Gastroesophageal sphincter (tissue), 4 donors: ENCODE measurements around the gene MYRIP. TPM values are rescaled to one million over a fixed set of nuclear protein-coding genes. Genes with fewer than 3 reads are reported as not detected.
A peak's percentile ranks its signal among the peaks of the same experiment; 100 is the strongest.

Experiments used
- ATAC-seq: fragments of 150-250 bp; one replicate; pipeline ENCODE4 v1.9.1; 2016; ENCODE audit warnings: mild to moderate bottlenecking, moderate library complexity
- H3K27ac ChIP-seq, 4 donors: fragments of 200-600 bp; sonication (generic) in 3 of 4; 1 replicate in 3 of 4; 2 replicates in 1 of 4; pipeline ENCODE4 v1.5.1; 2016 to 2019
- H3K27me3 ChIP-seq: fragments of 200-600 bp; sonication (generic); one replicate; pipeline ENCODE4 v1.5.1; 2019
- H3K36me3 ChIP-seq, 2 donors: fragments of 200-600 bp; sonication (generic); one replicate each; pipeline ENCODE4 v1.5.1; 2019; ENCODE audit warnings: control low read depth in 1 of 2
- H3K4me1 ChIP-seq, 3 donors: fragments of 200-600 bp; sonication (generic); 1 replicate in 2 of 3; 2 replicates in 1 of 3; pipeline ENCODE4 v1.5.1; 2016 to 2019; ENCODE audit warnings: control low read depth in 2 of 3
- H3K4me3 ChIP-seq, 2 donors: fragments of 200-600 bp; sonication (generic); one replicate each; pipeline ENCODE4 v1.5.1; 2019; ENCODE audit warnings: mild to moderate bottlenecking in 1 of 2, moderate library complexity in 1 of 2
- H3K9me3 ChIP-seq, 3 donors: fragments of 200-600 bp; sonication (generic); one replicate each; pipeline ENCODE4 v1.5.1; 2017 to 2019; ENCODE audit warnings: control low read depth in 2 of 3
- CTCF ChIP-seq, 4 experiments: fragments of 200-600 bp in 2 of 4; fragments of 450-650 bp in 2 of 4; sonication (generic) in 1 of 4; IDR thresholded peaks; one replicate each; pipeline ENCODE4 v1.5.1; 2017 to 2019; ENCODE audit warnings: antibody characterized with exemption in 4 of 4, mild to moderate bottlenecking in 2 of 4, moderate library complexity in 2 of 4
- EP300 ChIP-seq: sonication (generic); formaldehyde crosslinking; IDR thresholded peaks from one replicate; pipeline ENCODE4 v1.6.1; 2017; ENCODE audit warnings: antibody characterized with exemption, mild to moderate bottlenecking
- POLR2A ChIP-seq, 2 donors: fragments of 450-650 bp; IDR thresholded peaks; one replicate each; pipeline ENCODE4 v1.6.1; 2017; ENCODE audit warnings: antibody characterized with exemption in 2 of 2, mild to moderate bottlenecking in 2 of 2, moderate library complexity in 1 of 2
- POLR2AphosphoS5 ChIP-seq: sonication (generic); formaldehyde crosslinking; IDR thresholded peaks from one replicate; pipeline ENCODE4 v1.6.1; 2017; ENCODE audit warnings: antibody characterized with exemption
- WGBS, 2 donors: methylation state at CpG; one replicate each; pipeline ENCODE4 v1.1.5; 2018; ENCODE audit warnings: low coverage in 1 of 2; 5-methylcytosine and 5-hydroxymethylcytosine counted together
- total RNA-seq, 4 donors: library from RNA; depleted of rRNA; stranded (reverse); fragments of >200 nt; gene quantifications; one replicate each; pipeline ENCODE4 v1.1.0, GENCODE V29; 2016

MYRIP gene
- total RNA-seq, 4 donors from 2014 or later, result 3.7 to 6.4 (median 5.0) TPM

- Histone ChIP-seq H3K36me3 (no peaks in the 10 kb centered on the region), H3K4me1 (peaks cover 0 to 10% (median 0%) of the 10 kb centered on the region in 3 donors), H3K27me3 (no peaks in the 10 kb centered on the region), H3K4me3 (no peak overlapping the region), H3K27ac (no peak overlapping the region), H3K9me3 (no peaks in the 10 kb centered on the region)
- TF ChIP-seq POLR2A (IDR thresholded peaks at IDR 0.05) (no peak), EP300 (no peak), POLR2AphosphoS5 (no peak), CTCF (IDR thresholded peaks at IDR 0.05) (no peak)
- peak; percentile 48 for ATAC-seq
- 22 to 27% methylated on average over 3 to 4 of the region's 4 CpGs for WGBS, 2 donors
Observed at GRCh38 chr3:39907981-39908380, 98.6 kb downstream of the MYRIP start.

- Histone ChIP-seq H3K36me3 (no peaks in the 10 kb centered on the region), H3K4me1 (peaks cover 0 to 10% (median 0%) of the 10 kb centered on the region in 3 donors), H3K9me3 (no peaks in the 10 kb centered on the region), H3K4me3 (no peak overlapping the region), H3K27ac (no peak overlapping the region), H3K27me3 (no peaks in the 10 kb centered on the region)
- WGBS, 2 donors, result 62 to 80% methylated on average over 1 to 4 of the region's 6 CpGs
- ATAC-seq, result no peak
- TF ChIP-seq EP300 (no peak), POLR2AphosphoS5 (no peak), POLR2A (IDR thresholded peaks at IDR 0.05) (no peak), CTCF (IDR thresholded peaks at IDR 0.05) (no peak)
Observed at GRCh38 chr3:39910135-39910534, 100.7 kb downstream of the MYRIP start.

GRCh38 chr3:39910826-39911464 is 101.5 kb downstream of the MYRIP start:
- Histone ChIP-seq H3K4me3 (no peak overlapping the region), H3K4me1 (peaks cover 0 to 10% (median 0%) of the 10 kb centered on the region in 3 donors), H3K27me3 (no peaks in the 10 kb centered on the region), H3K36me3 (no peaks in the 10 kb centered on the region), H3K9me3 (no peaks in the 10 kb centered on the region), H3K27ac (peak overlapping the region in 2 of 4 donors; percentile 28 to 31)
- TF ChIP-seq CTCF (IDR thresholded peaks at IDR 0.05) (no peak), EP300 (no peak), POLR2AphosphoS5 (no peak), POLR2A (IDR thresholded peaks at IDR 0.05) (no peak)
- WGBS, 2 donors, result 58 to 78% methylated on average over 3 of the region's 3 CpGs
- no peak for ATAC-seq

GRCh38 chr3:39911465-39912309 is 102.3 kb downstream of the MYRIP start:
- peak; percentile 34 for TF ChIP-seq POLR2AphosphoS5
- no peak for TF ChIP-seq POLR2A (IDR thresholded peaks at IDR 0.05)
- TF ChIP-seq CTCF (IDR thresholded peaks at IDR 0.05), result no peak
- no peaks in the 10 kb centered on the region for H3K9me3 ChIP-seq
- 31 to 37% methylated on average over 2 of the region's 3 CpGs for WGBS, 2 donors
- H3K27ac ChIP-seq, result peak overlapping the region in 2 of 4 donors; percentile 28 to 31
- no peak overlapping the region for H3K4me3 ChIP-seq
- H3K36me3 ChIP-seq, result no peaks in the 10 kb centered on the region
- peak; percentile 46 for ATAC-seq
- peaks cover 0 to 10% (median 0%) of the 10 kb centered on the region in 3 donors for H3K4me1 ChIP-seq
- H3K27me3 ChIP-seq, result no peaks in the 10 kb centered on the region
